GM21360 (cell line): Measurements from ENCODE around the gene IGSF23.
"Not testable (repeated sequence)": the region's sequence is repeated elsewhere in the genome, so short reads cannot be mapped to it uniquely, and the experiment has no call there.

Source experiments
- ATAC-seq: cut with Tn5 transposase; IDR thresholded peaks from one replicate; pipeline ENCODE4 v1.9.1; 2021; ENCODE audit warnings: mild to moderate bottlenecking, moderate library complexity; ENCODE audit not compliant: unreplicated experiment

IGSF23 gene

GRCh38 chr19:44661205-44661604 lies 47.8 kb downstream of the IGSF23 start:
- ATAC-seq: no peak

- ATAC-seq: no peak
These were observed 48.5 kb downstream of the IGSF23 start for GRCh38 chr19:44661904-44662303.

GRCh38 chr19:44662691-44663385 lies 49.5 kb downstream of the IGSF23 start:
- ATAC-seq: no peak

- no peak for ATAC-seq
These were observed 50.6 kb downstream of the IGSF23 start for GRCh38 chr19:44663996-44664395.

- ATAC-seq: no peak
These were observed 51.6 kb downstream of the IGSF23 start for GRCh38 chr19:44664976-44665375.

GRCh38 chr19:44666852-44667556 lies 53.6 kb downstream of the IGSF23 start:
- no peak for ATAC-seq

GRCh38 chr19:44668985-44669764 lies 55.8 kb downstream of the IGSF23 start:
- ATAC-seq: no peak

- not testable (repeated sequence) for ATAC-seq
These were observed 56.7 kb downstream of the IGSF23 start for GRCh38 chr19:44670027-44670426.

GRCh38 chr19:44671400-44671799 lies 58.0 kb downstream of the IGSF23 start, which contains the start of gene CEACAM19:
TSS of gene CEACAM19 (plus strand) at chr19:44671482. CDS start at chr19:44671932, 450 bp downstream.
- no peak for ATAC-seq

- ATAC-seq: no peak
These were observed 58.9 kb downstream of the IGSF23 start for GRCh38 chr19:44672226-44672625.

GRCh38 chr19:44673510-44673909 lies 60.1 kb downstream of the IGSF23 start:
- ATAC-seq: no peak

GRCh38 chr19:44675521-44675920 lies 62.2 kb downstream of the IGSF23 start:
- no peak for ATAC-seq

- ATAC-seq: no peak
These were observed 63.9 kb downstream of the IGSF23 start for GRCh38 chr19:44677019-44677811.

- ATAC-seq: no peak
These were observed 67.2 kb downstream of the IGSF23 start for GRCh38 chr19:44680536-44680935.

- ATAC-seq: no peak
These were observed 68.8 kb downstream of the IGSF23 start for GRCh38 chr19:44681992-44682790.

- ATAC-seq: no peak
These were observed 69.4 kb downstream of the IGSF23 start for GRCh38 chr19:44682807-44683206.

GRCh38 chr19:44683434-44684210 lies 70.3 kb downstream of the IGSF23 start:
- no peak for ATAC-seq

- not testable (repeated sequence) for ATAC-seq
These were observed 71.0 kb downstream of the IGSF23 start for GRCh38 chr19:44684396-44684795.
